IMR-90 (cell line): ENCODE results near the gene NT5DC2. TPM values are rescaled to one million over a fixed set of nuclear protein-coding genes. Genes with fewer than 3 reads are reported as not detected.

Experiments used
- ATAC-seq: fragments of 200-7000 bp; cut with Tn5 transposase; 2 replicates; pipeline ENCODE4 v1.9.1; 2020; ENCODE audit warnings: low read depth, mild to moderate bottlenecking, moderate library complexity
- BruUV-seq: library from RNA; stranded (reverse); fragments of 400-500 nt; replicated peaks from 2 replicates; lab custom pipeline; 2021; lab: Mats Ljungman, UMichigan
- CTCF ChIA-PET: fragments of 300-600 bp; formaldehyde crosslinking; extraction: SDS; loops from one replicate; lab custom pipeline; 2021; ENCODE audit warnings: antibody characterized with exemption; lab: Yijun Ruan, JAX
- POLR2A ChIA-PET: fragments of 300-600 bp; sonication (Branson Sonifier 250); formaldehyde crosslinking; loops from one replicate; lab custom pipeline; 2022; ENCODE audit warnings: antibody characterized with exemption; ENCODE audit not compliant: unreplicated experiment; lab: Charles Lee
- DNase-seq: peaks from one replicate; pipeline ENCODE4 v3.0.0; 2013
- H2AFZ ChIP-seq: replicated peaks from 2 replicates; pipeline ENCODE3; 2013; ENCODE audit warnings: low read length, mild to moderate bottlenecking; ENCODE audit not compliant: poor library complexity
- H2AK5ac ChIP-seq: 2 replicates; pipeline ENCODE4 v1.6.1; 2013; ENCODE audit warnings: low read depth, low read length, inconsistent platforms
- H2AK9ac ChIP-seq: replicated peaks from 2 replicates; pipeline ENCODE3; 2013; ENCODE audit warnings: mild to moderate bottlenecking, low read depth, low read length, moderate library complexity; ENCODE audit not compliant: poor library complexity
- H2BK120ac ChIP-seq: 2 replicates; pipeline ENCODE4 v1.6.1; 2013; ENCODE audit warnings: low read depth, low read length, inconsistent platforms
- H2BK15ac ChIP-seq: 3 replicates; pipeline ENCODE4 v1.6.1; 2013; ENCODE audit warnings: low read depth, low read length, inconsistent platforms
- H2BK20ac ChIP-seq: 2 replicates; pipeline ENCODE4 v1.6.1; 2013; ENCODE audit warnings: low read depth, mild to moderate bottlenecking, inconsistent platforms, low read length, moderate library complexity
- H2BK5ac ChIP-seq: 2 replicates; pipeline ENCODE4 v1.6.1; 2013; ENCODE audit warnings: mild to moderate bottlenecking, low read depth, low read length, inconsistent platforms; ENCODE audit not compliant: poor library complexity, severe bottlenecking
- H3K14ac ChIP-seq: replicated peaks from 2 replicates; pipeline ENCODE4 v1.6.1; 2013; ENCODE audit warnings: low read depth, low read length, inconsistent platforms
- H3K18ac ChIP-seq: 2 replicates; pipeline ENCODE4 v1.6.1; 2013; ENCODE audit warnings: low read depth, low read length, control low read depth
- H3K23ac ChIP-seq: 2 replicates; pipeline ENCODE4 v1.6.1; 2013; ENCODE audit warnings: low read depth, low read length, inconsistent platforms
- H3K27ac ChIP-seq: 2 replicates; pipeline ENCODE4 v1.5.1; 2013; ENCODE audit warnings: mild to moderate bottlenecking, control low read depth, low read length; ENCODE audit not compliant: insufficient read depth
- H3K27me3 ChIP-seq: 2 replicates; pipeline ENCODE4 v1.6.1; 2013; ENCODE audit warnings: low read length; ENCODE audit not compliant: control insufficient read depth, insufficient read depth
- H3K36me3 ChIP-seq: 2 replicates; pipeline ENCODE4 v1.6.1; 2013; ENCODE audit warnings: low read length, mixed read lengths; ENCODE audit not compliant: control insufficient read depth, insufficient read depth
- H3K4ac ChIP-seq: 2 replicates; pipeline ENCODE4 v1.6.1; 2013; ENCODE audit warnings: low read depth, low read length, inconsistent platforms
- H3K4me1 ChIP-seq: 2 replicates; pipeline ENCODE4 v1.6.1; 2013; ENCODE audit warnings: low read length, mixed read lengths; ENCODE audit not compliant: control insufficient read depth, insufficient read depth
- H3K4me2 ChIP-seq: 2 replicates; pipeline ENCODE4 v1.6.1; 2013; ENCODE audit warnings: low read depth, mild to moderate bottlenecking, control low read depth, low read length, moderate library complexity
- H3K4me3 ChIP-seq: 2 replicates; pipeline ENCODE4 v1.5.1; 2013; ENCODE audit warnings: low read depth, mild to moderate bottlenecking, control low read depth, low read length, moderate library complexity; ENCODE audit not compliant: insufficient read depth
- H3K56ac ChIP-seq: 2 replicates; pipeline ENCODE4 v1.6.1; 2013; ENCODE audit warnings: low read length, inconsistent platforms; ENCODE audit not compliant: insufficient read depth; ENCODE audit errors: extremely low read depth
- H3K79me1 ChIP-seq, 2 experiments: 2 replicates each; pipeline ENCODE4 v1.6.1; 2013; ENCODE audit warnings: low read length in 2 of 2, inconsistent platforms in 1 of 2, low read depth in 1 of 2
- H3K9ac ChIP-seq: 2 replicates; pipeline ENCODE4 v1.6.1; 2013; ENCODE audit warnings: low read depth, low read length, control low read depth
- H3K9me1 ChIP-seq: 2 replicates; pipeline ENCODE4 v1.6.1; 2013; ENCODE audit warnings: low read length, inconsistent platforms; ENCODE audit not compliant: insufficient read depth
- H3K9me3 ChIP-seq: 2 replicates; pipeline ENCODE4 v1.6.1; 2013; ENCODE audit warnings: low read length; ENCODE audit not compliant: control insufficient read depth, insufficient read depth
- H4K20me1 ChIP-seq: 2 replicates; pipeline ENCODE4 v1.6.1; 2013; ENCODE audit warnings: low read length, inconsistent platforms; ENCODE audit not compliant: insufficient read depth
- H4K5ac ChIP-seq: 2 replicates; pipeline ENCODE4 v1.6.1; 2013; ENCODE audit warnings: mild to moderate bottlenecking, low read depth, low read length, control low read depth
- H4K8ac ChIP-seq, 2 experiments: 2 replicates each; pipeline ENCODE4 v1.6.1; 2013; ENCODE audit warnings: low read depth in 2 of 2, low read length in 2 of 2, control low read depth in 1 of 2, inconsistent platforms in 1 of 2
- H4K91ac ChIP-seq: 2 replicates; pipeline ENCODE4 v1.6.1; 2013; ENCODE audit warnings: low read depth, low read length, inconsistent platforms; ENCODE audit not compliant: insufficient read depth
- CHD1 ChIP-seq: IDR thresholded peaks from 2 replicates; pipeline ENCODE4 v1.6.1; 2012; ENCODE audit warnings: low read depth, low read length, improper control_type of control experiment
- FOS ChIP-seq: fragments of 150-350 bp; IDR thresholded peaks from 2 replicates; pipeline ENCODE4 v1.6.1; 2016; ENCODE audit warnings: low read depth, low read length
- MXI1 ChIP-seq: IDR thresholded peaks from 2 replicates; pipeline ENCODE4 v1.6.1; 2012; ENCODE audit warnings: low read depth, mild to moderate bottlenecking, low read length, moderate library complexity, borderline replicate concordance
- RAD21 ChIP-seq: IDR thresholded peaks from 2 replicates; pipeline ENCODE4 v1.6.1; 2012; ENCODE audit warnings: low read length, improper control_type of control experiment
- WGBS, 2 experiments: methylation state at CpG; one replicate each; pipeline versions ENCODE4 v1.1.5 to v1.1.7; 2013; ENCODE audit warnings: missing lambda C conversion rate in 2 of 2; ENCODE audit not compliant: insufficient read length in 1 of 2; ENCODE audit errors: extremely low coverage in 2 of 2; 5-methylcytosine and 5-hydroxymethylcytosine counted together
- dilution Hi-C: fragments of 300-500 bp; cut with HindIII; formaldehyde crosslinking; loops from one replicate; pipeline ENCODE4 v1.14.3; 2018; ENCODE audit warnings: low sequenced_read_pairs; ENCODE audit not compliant: unreplicated experiment
- in situ Hi-C: fragments of 300-500 bp; cut with MboI; formaldehyde crosslinking; loops from 3 replicates; pipeline ENCODE4 v1.14.3; 2019; ENCODE audit warnings: low sequenced_read_pairs, inconsistent platforms, mixed read lengths
- intact Hi-C: fragments of 100-400 bp; cut with micrococcal nuclease; formaldehyde crosslinking; loops from 2 replicates; pipeline ENCODE4 v1.10.0; 2022
- polyA plus RNA-seq, 3 experiments: library from polyadenylated mRNA; depleted of rRNA; stranded (reverse); fragments of >200 nt; gene quantifications; 2 replicates each; pipeline ENCODE4 v1.2.3, GENCODE V29; 2012; ENCODE audit warnings: low replicate concordance in 1 of 3
- total RNA-seq: library from RNA; depleted of rRNA; stranded (reverse); fragments of >200 nt; gene quantifications from 2 replicates; pipeline ENCODE4 v1.2.3, GENCODE V29; 2012
- TF ChIP-seq, protein P1 (sequence below): fragments of 150-350 bp; IDR thresholded peaks from 2 replicates; pipeline ENCODE4 v1.6.1; 2016; ENCODE audit warnings: low read depth, mild to moderate bottlenecking, low read length, moderate library complexity, borderline replicate concordance
- TF ChIP-seq, protein P2 (sequence below): conservative IDR thresholded peaks from 2 replicates; pipeline ENCODE4 v1.5.1; 2012; ENCODE audit warnings: mild to moderate bottlenecking, low read depth, low read length, improper control_type of control experiment

Gene NT5DC2
- total and polyA plus RNA-seq, 2 of the 4 experiments (the other 2 are of a cell fraction), result 161 to 200 TPM

DNA sequence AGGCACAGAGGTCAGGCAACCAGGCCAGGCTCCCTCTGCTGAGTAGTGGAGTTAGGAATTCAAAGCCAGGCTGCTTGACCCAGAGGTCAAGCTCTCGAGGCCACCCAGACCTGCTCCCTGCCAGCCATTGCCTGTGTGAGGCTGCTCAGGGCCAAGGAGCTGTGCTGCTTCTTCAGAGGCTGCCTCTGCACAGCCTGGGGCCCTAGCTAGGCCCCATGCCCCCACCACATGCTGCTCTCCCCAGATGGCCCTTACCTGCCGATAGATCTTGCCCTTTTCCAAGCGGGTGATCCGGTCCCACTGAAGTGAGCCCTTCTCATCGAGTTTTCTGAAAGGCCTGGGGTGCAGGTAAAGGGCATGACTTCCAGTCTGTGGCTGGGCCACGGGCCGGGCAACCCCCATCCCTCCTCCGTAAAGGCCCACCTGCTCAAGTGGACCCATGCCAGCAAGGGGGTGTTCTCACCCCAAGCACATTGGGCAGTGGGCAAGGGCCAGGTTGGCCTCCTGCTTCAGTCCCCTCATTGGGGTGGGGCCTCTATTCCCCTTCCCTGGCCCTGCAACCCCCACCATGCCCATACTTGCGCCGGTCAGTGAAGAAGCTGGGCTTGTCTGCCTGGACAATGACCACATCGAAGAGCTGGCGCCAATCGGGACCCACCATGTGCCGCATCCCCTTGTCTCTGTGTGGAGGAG, 6.5 kb downstream of the NT5DC2 start:
- ChIA-PET POLR2A (no interaction called here), CTCF (no interaction called here)
- Histone ChIP-seq H3K4me1 (peaks cover 19% of the 10 kb centered on the region), H3K36me3 (peaks cover 57% of the 10 kb centered on the region), H3K18ac (no peak overlapping the region), H3K27me3 (no peaks in the 10 kb centered on the region), H2BK15ac (no peak overlapping the region), H3K9me3 (no peaks in the 10 kb centered on the region), H4K5ac (no peak overlapping the region), H4K8ac (no peak overlapping the region), H2AK9ac (no peak overlapping the region), H3K27ac (no peak overlapping the region), H3K4ac (no peak overlapping the region), H2BK5ac (no peak overlapping the region), H2AFZ (peak overlapping the region; percentile 21), H3K79me1 (peaks cover 14 to 69% of the 10 kb centered on the region in 2 experiments), H3K23ac (no peak overlapping the region), H2BK20ac (no peak overlapping the region), H4K20me1 (peaks cover 46% of the 10 kb centered on the region), H3K4me3 (no peak overlapping the region), H3K4me2 (no peak overlapping the region), H4K91ac (no peak overlapping the region), H3K56ac (no peak overlapping the region), H3K14ac (no peak overlapping the region), H2BK120ac (no peak overlapping the region), H2AK5ac (no peak overlapping the region), H3K9ac (no peak overlapping the region), H3K9me1 (peaks cover 28% of the 10 kb centered on the region)
- WGBS, 2 experiments, result 82% methylated on average over 5 of the region's 14 CpGs; no CpG with 5 or more reads in 1 of the 2 experiments
- intact Hi-C loops, result no loop called here
- no peak for DNase-seq
- in situ Hi-C loops, result no loop called here
- ATAC-seq, result peak; percentile 41
- no TSS peak for BruUV-seq
- no peak for TF ChIP-seq CHD1
- no peak for TF ChIP-seq RAD21
- TF ChIP-seq MXI1, result no peak
- TF ChIP-seq, protein P1, sequence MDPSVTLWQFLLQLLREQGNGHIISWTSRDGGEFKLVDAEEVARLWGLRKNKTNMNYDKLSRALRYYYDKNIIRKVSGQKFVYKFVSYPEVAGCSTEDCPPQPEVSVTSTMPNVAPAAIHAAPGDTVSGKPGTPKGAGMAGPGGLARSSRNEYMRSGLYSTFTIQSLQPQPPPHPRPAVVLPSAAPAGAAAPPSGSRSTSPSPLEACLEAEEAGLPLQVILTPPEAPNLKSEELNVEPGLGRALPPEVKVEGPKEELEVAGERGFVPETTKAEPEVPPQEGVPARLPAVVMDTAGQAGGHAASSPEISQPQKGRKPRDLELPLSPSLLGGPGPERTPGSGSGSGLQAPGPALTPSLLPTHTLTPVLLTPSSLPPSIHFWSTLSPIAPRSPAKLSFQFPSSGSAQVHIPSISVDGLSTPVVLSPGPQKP, result no peak
- TF ChIP-seq FOS, result no peak
- TF ChIP-seq, protein P2, sequence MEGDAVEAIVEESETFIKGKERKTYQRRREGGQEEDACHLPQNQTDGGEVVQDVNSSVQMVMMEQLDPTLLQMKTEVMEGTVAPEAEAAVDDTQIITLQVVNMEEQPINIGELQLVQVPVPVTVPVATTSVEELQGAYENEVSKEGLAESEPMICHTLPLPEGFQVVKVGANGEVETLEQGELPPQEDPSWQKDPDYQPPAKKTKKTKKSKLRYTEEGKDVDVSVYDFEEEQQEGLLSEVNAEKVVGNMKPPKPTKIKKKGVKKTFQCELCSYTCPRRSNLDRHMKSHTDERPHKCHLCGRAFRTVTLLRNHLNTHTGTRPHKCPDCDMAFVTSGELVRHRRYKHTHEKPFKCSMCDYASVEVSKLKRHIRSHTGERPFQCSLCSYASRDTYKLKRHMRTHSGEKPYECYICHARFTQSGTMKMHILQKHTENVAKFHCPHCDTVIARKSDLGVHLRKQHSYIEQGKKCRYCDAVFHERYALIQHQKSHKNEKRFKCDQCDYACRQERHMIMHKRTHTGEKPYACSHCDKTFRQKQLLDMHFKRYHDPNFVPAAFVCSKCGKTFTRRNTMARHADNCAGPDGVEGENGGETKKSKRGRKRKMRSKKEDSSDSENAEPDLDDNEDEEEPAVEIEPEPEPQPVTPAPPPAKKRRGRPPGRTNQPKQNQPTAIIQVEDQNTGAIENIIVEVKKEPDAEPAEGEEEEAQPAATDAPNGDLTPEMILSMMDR, result no peak
- dilution Hi-C loops, result no loop called here
